Liver (tissue), 9 donors: ENCODE measurements around the gene PNPLA1. TPM values are rescaled to one million over a fixed set of nuclear protein-coding genes. Genes with fewer than 3 reads are reported as not detected.

Experiments
- DNase-seq: peaks from one replicate; pipeline ENCODE4 v3.0.0-alpha.2; 2017; ENCODE audit warnings: low spot score
- H3K27ac ChIP-seq, 2 donors: one replicate each; pipeline ENCODE4 v1.7.0; 2013; ENCODE audit warnings: inconsistent platforms in 2 of 2, low read length in 2 of 2, control low read depth in 1 of 2, low read depth in 1 of 2, mild to moderate bottlenecking in 1 of 2
- H3K27me3 ChIP-seq, 4 donors: one replicate each; pipeline versions ENCODE4 v1.6.1 to v1.7.0; 2013; ENCODE audit warnings: low read length in 3 of 4, inconsistent platforms in 1 of 4, mild to moderate bottlenecking in 1 of 4, moderate library complexity in 1 of 4; ENCODE audit not compliant: control insufficient read depth in 4 of 4, insufficient read depth in 4 of 4
- H3K36me3 ChIP-seq, 4 donors: one replicate each; pipeline versions ENCODE4 v1.6.1 to v1.7.0; 2013; ENCODE audit warnings: low read length in 3 of 4, mild to moderate bottlenecking in 3 of 4, low read depth in 1 of 4, moderate library complexity in 1 of 4; ENCODE audit not compliant: control insufficient read depth in 4 of 4, insufficient read depth in 3 of 4
- H3K4me1 ChIP-seq, 4 donors: one replicate each; pipeline versions ENCODE4 v1.6.1 to v1.7.0; 2013; ENCODE audit warnings: low read length in 3 of 4, mild to moderate bottlenecking in 3 of 4, moderate library complexity in 1 of 4; ENCODE audit not compliant: control insufficient read depth in 4 of 4, insufficient read depth in 4 of 4
- H3K4me3 ChIP-seq, 3 donors: one replicate each; pipeline versions ENCODE4 v1.6.1 to v1.7.0; 2013; ENCODE audit warnings: low read length in 3 of 3, control low read depth in 1 of 3, low read depth in 1 of 3, mild to moderate bottlenecking in 1 of 3
- H3K9ac ChIP-seq, 2 donors: one replicate each; pipeline ENCODE4 v1.7.0; 2013; ENCODE audit warnings: low read length in 2 of 2, mild to moderate bottlenecking in 2 of 2, moderate library complexity in 2 of 2, control low read depth in 1 of 2, low read depth in 1 of 2
- H3K9me3 ChIP-seq, 4 donors: one replicate each; pipeline versions ENCODE4 v1.6.1 to v1.7.0; 2013; ENCODE audit warnings: low read length in 3 of 4; ENCODE audit not compliant: control insufficient read depth in 4 of 4
- EGR1 ChIP-seq, 2 donors: IDR thresholded peaks; 2 replicates each; pipeline ENCODE4 v1.6.1; 2016 to 2018; ENCODE audit warnings: antibody characterized with exemption in 2 of 2, low read depth in 2 of 2
- FOXA1 ChIP-seq: IDR thresholded peaks from 2 replicates; pipeline ENCODE4 v1.6.1; 2016; ENCODE audit warnings: antibody characterized with exemption
- FOXA2 ChIP-seq: IDR thresholded peaks from 2 replicates; pipeline ENCODE4 v1.6.1; 2016; ENCODE audit warnings: antibody characterized with exemption
- GABPA ChIP-seq, 2 donors: IDR thresholded peaks in 1 of 2; conservative IDR thresholded peaks in 1 of 2; 2 replicates each; pipeline ENCODE4 v1.6.1; 2016; ENCODE audit warnings: antibody characterized with exemption in 2 of 2, mild to moderate bottlenecking in 1 of 2, moderate library complexity in 1 of 2
- HNF4A ChIP-seq, 2 donors: conservative IDR thresholded peaks; 2 replicates each; pipeline ENCODE4 v1.6.1; 2016; ENCODE audit warnings: antibody characterized with exemption in 2 of 2, mild to moderate bottlenecking in 2 of 2
- HNF4G ChIP-seq: IDR thresholded peaks from 2 replicates; pipeline ENCODE4 v1.6.1; 2016; ENCODE audit warnings: antibody characterized with exemption
- JUND ChIP-seq, 2 donors: IDR thresholded peaks; 2 replicates each; pipeline ENCODE4 v1.6.1; 2016; ENCODE audit warnings: antibody characterized with exemption in 2 of 2
- MAX ChIP-seq: IDR thresholded peaks from 2 replicates; pipeline ENCODE4 v1.6.1; 2016; ENCODE audit warnings: antibody characterized with exemption
- NR2F2 ChIP-seq: IDR thresholded peaks from 2 replicates; pipeline ENCODE4 v1.6.1; 2016; ENCODE audit warnings: antibody characterized with exemption
- RAD21 ChIP-seq, 2 donors: IDR thresholded peaks; 2 replicates each; pipeline ENCODE4 v1.6.1; 2016; ENCODE audit warnings: antibody characterized with exemption in 2 of 2, mild to moderate bottlenecking in 2 of 2
- RXRA ChIP-seq, 2 donors: IDR thresholded peaks; 2 replicates each; pipeline ENCODE4 v1.6.1; 2017 to 2018; ENCODE audit warnings: antibody characterized with exemption in 2 of 2, mild to moderate bottlenecking in 1 of 2
- SP1 ChIP-seq: IDR thresholded peaks from 2 replicates; pipeline ENCODE4 v1.6.1; 2018; ENCODE audit warnings: antibody characterized with exemption, mild to moderate bottlenecking
- YY1 ChIP-seq: IDR thresholded peaks from 2 replicates; pipeline ENCODE4 v1.6.1; 2016; ENCODE audit warnings: antibody characterized with exemption, mild to moderate bottlenecking
- WGBS: extraction: QIAGEN DNeasy Blood & Tissue Kit; methylation state at CpG from one replicate; pipeline ENCODE4 v1.1.7; 2013; 5-methylcytosine and 5-hydroxymethylcytosine counted together
- polyA plus RNA-seq, 2 donors: library from polyadenylated mRNA; stranded (reverse) in 1 of 2; unstranded in 1 of 2; fragments of 200-250 nt in 1 of 2; fragments of >200 nt in 1 of 2; fragmentation: Nextera tagmentation in 1 of 2; extraction: Ambion mirVana in 1 of 2; gene quantifications; one replicate each; pipeline versions ENCODE4 v1.2.1 to v1.2.3, GENCODE V29; 2013 to 2015
- total RNA-seq, 2 donors: library from RNA; depleted of rRNA; stranded (reverse); fragments of >200 nt; gene quantifications; one replicate each; pipeline ENCODE4 v1.2.3, GENCODE V29; 2014
- TF ChIP-seq, protein P1 (sequence below): IDR thresholded peaks from 2 replicates; pipeline ENCODE4 v1.6.1; 2016; ENCODE audit warnings: antibody characterized with exemption
- TF ChIP-seq, protein P2 (sequence below): IDR thresholded peaks from 2 replicates; pipeline ENCODE4 v1.6.1; 2016; ENCODE audit warnings: antibody characterized with exemption
- TF ChIP-seq, protein P3 (sequence below): fragments of 150-350 bp; IDR thresholded peaks from 2 replicates; pipeline ENCODE4 v1.5.1; 2017; ENCODE audit warnings: improper control_type of control experiment, low read depth, low read length; ENCODE audit not compliant: missing input control
- donor health status: healthy.
- donor health status: healthy.
- donor health status: healthy.
- donor health status: healthy.
- donor health status: healthy.

The PNPLA1 gene
- total and polyA plus RNA-seq, 4 donors = 0.07 to 0.14 (median 0.08) TPM; not detected in 1

- Histone ChIP-seq H3K4me3 (no peak overlapping the region), H3K4me1 (no peaks in the 10 kb centered on the region), H3K9ac (no peak overlapping the region), H3K9me3 (no peaks in the 10 kb centered on the region), H3K36me3 (no peaks in the 10 kb centered on the region), H3K27ac (no peak overlapping the region), H3K27me3 (no peaks in the 10 kb centered on the region)
- 77% methylated on average over 8 of the region's 8 CpGs for WGBS
- DNase-seq = no peak
- TF ChIP-seq HNF4A (conservative IDR thresholded peaks at IDR 0.05) = no peak
Measured at GRCh38 chr6:36323062-36323461, 53.2 kb downstream of the PNPLA1 start.

DNA sequence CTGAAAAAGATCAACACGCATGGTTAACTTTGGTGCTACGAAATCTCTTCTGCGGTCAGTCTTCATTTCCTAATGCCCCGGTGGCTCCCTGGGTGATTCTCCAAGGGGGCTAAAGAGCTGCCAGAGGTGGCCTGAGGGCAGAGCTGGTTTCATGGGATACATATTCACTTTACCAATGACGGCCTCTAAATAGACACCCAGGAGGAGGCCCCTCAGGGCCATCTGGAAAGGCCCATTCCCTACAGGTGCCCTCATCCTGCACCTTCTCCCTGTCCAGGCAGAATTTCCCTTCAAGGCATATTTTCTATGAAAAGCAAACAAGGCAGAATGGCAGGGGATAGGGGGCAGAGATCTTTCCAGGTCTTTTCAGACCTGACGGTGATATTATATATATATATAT, 54.3 kb downstream of the PNPLA1 start:
- Histone ChIP-seq H3K36me3 (no peaks in the 10 kb centered on the region), H3K4me1 (no peaks in the 10 kb centered on the region), H3K9ac (no peak overlapping the region), H3K4me3 (no peak overlapping the region), H3K9me3 (no peaks in the 10 kb centered on the region), H3K27me3 (no peaks in the 10 kb centered on the region), H3K27ac (no peak overlapping the region)
- no peak for DNase-seq
- TF ChIP-seq, protein P1, sequence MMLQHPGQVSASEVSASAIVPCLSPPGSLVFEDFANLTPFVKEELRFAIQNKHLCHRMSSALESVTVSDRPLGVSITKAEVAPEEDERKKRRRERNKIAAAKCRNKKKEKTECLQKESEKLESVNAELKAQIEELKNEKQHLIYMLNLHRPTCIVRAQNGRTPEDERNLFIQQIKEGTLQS = no peak
- no peak for TF ChIP-seq GABPA (IDR thresholded peaks at IDR 0.05 in 1 of 2, conservative IDR thresholded peaks at IDR 0.05 in 1 of 2)
- WGBS = 78% methylated on average over 6 of the region's 6 CpGs

DNA sequence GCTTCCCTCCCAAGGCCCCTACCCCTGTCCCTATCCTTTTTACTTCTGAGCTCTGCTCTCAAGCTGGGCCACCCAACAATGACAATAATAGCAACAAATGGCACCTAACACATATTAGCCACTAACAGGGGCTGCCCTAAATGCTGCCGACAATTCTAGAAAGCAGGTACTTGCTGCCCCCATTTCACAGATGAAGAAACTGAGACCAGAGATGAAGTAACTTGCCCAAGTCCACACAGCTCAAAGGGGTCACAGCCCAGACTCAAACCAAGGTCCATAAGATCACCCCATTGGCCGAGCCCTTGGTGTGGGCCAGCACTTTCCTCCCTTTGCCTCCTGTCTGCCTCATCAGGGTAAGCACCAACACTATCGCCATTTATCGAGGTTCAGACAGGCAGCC, 54.9 kb downstream of the PNPLA1 start:
- no peaks in the 10 kb centered on the region for H3K36me3 ChIP-seq
- H3K27ac ChIP-seq = no peak overlapping the region
- 91% methylated on average over 4 of the region's 4 CpGs for WGBS
- no peak overlapping the region for H3K9ac ChIP-seq
- H3K4me3 ChIP-seq = no peak overlapping the region
- no peaks in the 10 kb centered on the region for H3K27me3 ChIP-seq
- TF ChIP-seq NR2F2 (no peak), FOXA2 (no peak), JUND (IDR thresholded peaks at IDR 0.05) (no peak), SP1 (no peak), HNF4G (no peak), FOXA1 (no peak), MAX (no peak), EGR1 (IDR thresholded peaks at IDR 0.05; ENCODE audit: low read depth in 2 of 2) (no peak), RAD21 (IDR thresholded peaks at IDR 0.05) (no peak), HNF4A (conservative IDR thresholded peaks at IDR 0.05) (no peak), YY1 (no peak), RXRA (IDR thresholded peaks at IDR 0.05) (no peak)
- TF ChIP-seq, protein P2, sequence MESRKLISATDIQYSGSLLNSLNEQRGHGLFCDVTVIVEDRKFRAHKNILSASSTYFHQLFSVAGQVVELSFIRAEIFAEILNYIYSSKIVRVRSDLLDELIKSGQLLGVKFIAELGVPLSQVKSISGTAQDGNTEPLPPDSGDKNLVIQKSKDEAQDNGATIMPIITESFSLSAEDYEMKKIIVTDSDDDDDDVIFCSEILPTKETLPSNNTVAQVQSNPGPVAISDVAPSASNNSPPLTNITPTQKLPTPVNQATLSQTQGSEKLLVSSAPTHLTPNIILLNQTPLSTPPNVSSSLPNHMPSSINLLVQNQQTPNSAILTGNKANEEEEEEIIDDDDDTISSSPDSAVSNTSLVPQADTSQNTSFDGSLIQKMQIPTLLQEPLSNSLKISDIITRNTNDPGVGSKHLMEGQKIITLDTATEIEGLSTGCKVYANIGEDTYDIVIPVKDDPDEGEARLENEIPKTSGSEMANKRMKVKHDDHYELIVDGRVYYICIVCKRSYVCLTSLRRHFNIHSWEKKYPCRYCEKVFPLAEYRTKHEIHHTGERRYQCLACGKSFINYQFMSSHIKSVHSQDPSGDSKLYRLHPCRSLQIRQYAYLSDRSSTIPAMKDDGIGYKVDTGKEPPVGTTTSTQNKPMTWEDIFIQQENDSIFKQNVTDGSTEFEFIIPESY = no peak
- TF ChIP-seq, protein P3, sequence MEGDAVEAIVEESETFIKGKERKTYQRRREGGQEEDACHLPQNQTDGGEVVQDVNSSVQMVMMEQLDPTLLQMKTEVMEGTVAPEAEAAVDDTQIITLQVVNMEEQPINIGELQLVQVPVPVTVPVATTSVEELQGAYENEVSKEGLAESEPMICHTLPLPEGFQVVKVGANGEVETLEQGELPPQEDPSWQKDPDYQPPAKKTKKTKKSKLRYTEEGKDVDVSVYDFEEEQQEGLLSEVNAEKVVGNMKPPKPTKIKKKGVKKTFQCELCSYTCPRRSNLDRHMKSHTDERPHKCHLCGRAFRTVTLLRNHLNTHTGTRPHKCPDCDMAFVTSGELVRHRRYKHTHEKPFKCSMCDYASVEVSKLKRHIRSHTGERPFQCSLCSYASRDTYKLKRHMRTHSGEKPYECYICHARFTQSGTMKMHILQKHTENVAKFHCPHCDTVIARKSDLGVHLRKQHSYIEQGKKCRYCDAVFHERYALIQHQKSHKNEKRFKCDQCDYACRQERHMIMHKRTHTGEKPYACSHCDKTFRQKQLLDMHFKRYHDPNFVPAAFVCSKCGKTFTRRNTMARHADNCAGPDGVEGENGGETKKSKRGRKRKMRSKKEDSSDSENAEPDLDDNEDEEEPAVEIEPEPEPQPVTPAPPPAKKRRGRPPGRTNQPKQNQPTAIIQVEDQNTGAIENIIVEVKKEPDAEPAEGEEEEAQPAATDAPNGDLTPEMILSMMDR = no peak
- TF ChIP-seq, protein P1 = no peak
- no peaks in the 10 kb centered on the region for H3K4me1 ChIP-seq
- DNase-seq = no peak
- H3K9me3 ChIP-seq = no peaks in the 10 kb centered on the region
